Lower leg skin (tissue), 4 donors: ENCODE data around the gene SRD5A3. TPM values are rescaled to one million over a fixed set of nuclear protein-coding genes. Genes with fewer than 3 reads are reported as not detected.

Experiments
- DNase-seq, 2 donors: peaks; one replicate each; pipeline ENCODE4 v3.0.0-alpha.2; 2019; ENCODE audit warnings: low spot score in 2 of 2
- H3K4me3 ChIP-seq: fragments of 200-600 bp; sonication (generic); 2 replicates; pipeline ENCODE4 v1.5.1; 2017; ENCODE audit warnings: mild to moderate bottlenecking, low read depth; ENCODE audit not compliant: poor library complexity, severe bottlenecking
- POLR2A ChIP-seq, 2 donors: fragments of 450-650 bp; IDR thresholded peaks; one replicate each; pipeline ENCODE4 v1.6.1; 2016 to 2017; ENCODE audit warnings: antibody characterized with exemption in 2 of 2, mild to moderate bottlenecking in 1 of 2, moderate library complexity in 1 of 2
- WGBS, 2 donors: methylation state at CpG; one replicate each; pipeline ENCODE4 v1.1.5; 2018; 5-methylcytosine and 5-hydroxymethylcytosine counted together
- intact Hi-C: fragments of 100-400 bp; cut with DNase I; formaldehyde crosslinking; loops from one replicate; pipeline ENCODE4 v1.15.0; 2023; ENCODE audit warnings: low total_unique reads
- total RNA-seq, 4 donors: library from RNA; depleted of rRNA; stranded (reverse); fragments of >200 nt; gene quantifications; one replicate each; pipeline ENCODE4 v1.1.0, GENCODE V29; 2016
- TF ChIP-seq, protein P1 (sequence below), 3 donors: fragments of 450-650 bp; IDR thresholded peaks; one replicate each; pipeline ENCODE4 v1.5.1; 2016; ENCODE audit warnings: antibody characterized with exemption in 3 of 3, mild to moderate bottlenecking in 3 of 3, moderate library complexity in 2 of 3

Gene SRD5A3
- total RNA-seq, 4 donors from 2014 or later = 6.9 to 21.7 (median 9.3) TPM

DNA sequence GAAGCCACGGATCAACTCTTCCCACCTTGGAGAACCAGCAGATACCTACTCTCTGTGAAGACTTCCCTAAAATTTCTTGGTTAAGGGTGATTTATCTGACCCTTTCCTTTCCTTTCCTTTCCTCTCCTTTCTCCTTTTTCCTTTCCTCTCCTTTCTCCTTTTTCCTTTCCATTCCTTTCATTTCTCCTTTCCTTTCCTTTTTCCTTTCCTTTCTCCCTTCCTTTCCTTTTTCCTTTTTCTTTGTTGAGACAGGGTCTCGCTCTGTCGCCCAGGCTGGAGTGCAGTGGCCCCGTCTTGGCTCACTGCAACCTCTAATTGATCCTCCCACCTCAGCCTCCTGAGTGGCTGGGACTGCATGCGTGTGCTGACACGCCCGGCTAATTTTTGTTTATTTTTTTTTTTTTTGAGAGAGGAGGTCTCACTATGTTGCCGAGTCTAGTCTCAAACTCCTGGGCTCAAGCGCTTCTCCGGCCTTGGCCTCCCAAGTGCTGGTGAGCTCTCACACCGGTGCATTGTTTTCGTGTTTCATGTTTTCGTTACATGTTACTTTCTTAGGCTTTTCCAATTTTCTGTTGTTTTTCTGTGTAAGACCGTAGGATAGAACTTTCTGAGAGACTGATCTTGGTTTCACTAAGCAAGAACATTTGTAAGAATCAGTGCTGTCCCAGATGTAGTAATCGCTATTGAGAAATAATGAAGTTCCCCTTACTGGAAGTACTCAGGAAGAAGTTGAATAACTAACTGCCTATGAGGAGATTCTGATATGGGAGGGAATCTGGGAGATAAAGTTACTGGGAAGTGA, 51.7 kb downstream of the SRD5A3 start:
- intact Hi-C loops = no loop called here
- WGBS, 2 donors = 36 to 38% methylated on average over 15 of the region's 15 CpGs
- H3K4me3 ChIP-seq = peak overlapping the region; percentile 97
- DNase-seq = no peak
- TF ChIP-seq, protein P1, sequence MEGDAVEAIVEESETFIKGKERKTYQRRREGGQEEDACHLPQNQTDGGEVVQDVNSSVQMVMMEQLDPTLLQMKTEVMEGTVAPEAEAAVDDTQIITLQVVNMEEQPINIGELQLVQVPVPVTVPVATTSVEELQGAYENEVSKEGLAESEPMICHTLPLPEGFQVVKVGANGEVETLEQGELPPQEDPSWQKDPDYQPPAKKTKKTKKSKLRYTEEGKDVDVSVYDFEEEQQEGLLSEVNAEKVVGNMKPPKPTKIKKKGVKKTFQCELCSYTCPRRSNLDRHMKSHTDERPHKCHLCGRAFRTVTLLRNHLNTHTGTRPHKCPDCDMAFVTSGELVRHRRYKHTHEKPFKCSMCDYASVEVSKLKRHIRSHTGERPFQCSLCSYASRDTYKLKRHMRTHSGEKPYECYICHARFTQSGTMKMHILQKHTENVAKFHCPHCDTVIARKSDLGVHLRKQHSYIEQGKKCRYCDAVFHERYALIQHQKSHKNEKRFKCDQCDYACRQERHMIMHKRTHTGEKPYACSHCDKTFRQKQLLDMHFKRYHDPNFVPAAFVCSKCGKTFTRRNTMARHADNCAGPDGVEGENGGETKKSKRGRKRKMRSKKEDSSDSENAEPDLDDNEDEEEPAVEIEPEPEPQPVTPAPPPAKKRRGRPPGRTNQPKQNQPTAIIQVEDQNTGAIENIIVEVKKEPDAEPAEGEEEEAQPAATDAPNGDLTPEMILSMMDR (IDR thresholded peaks at IDR 0.05) = no peak
- no peak for TF ChIP-seq POLR2A (IDR thresholded peaks at IDR 0.05)

DNA sequence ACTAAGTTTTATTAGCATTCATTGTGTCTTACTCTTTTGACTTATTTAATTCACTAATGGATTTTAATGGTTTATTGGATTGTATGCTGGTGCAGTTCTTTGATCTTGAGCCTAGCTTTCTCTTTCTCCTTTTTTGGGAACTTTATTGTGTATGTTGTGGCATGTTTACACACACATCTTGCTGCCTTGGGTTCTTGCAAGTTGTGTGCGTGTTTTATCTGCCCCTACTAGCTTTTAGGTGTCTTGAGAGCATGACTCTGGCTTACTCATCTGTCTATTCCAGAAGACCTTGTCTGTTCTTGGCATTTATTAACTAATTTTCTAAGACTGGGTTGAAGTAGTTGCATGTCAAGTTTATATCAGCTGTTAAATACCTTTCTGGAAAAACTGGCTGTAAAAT, 52.4 kb downstream of the SRD5A3 start:
- no peak overlapping the region for H3K4me3 ChIP-seq
- DNase-seq = no peak
- intact Hi-C loops = no loop called here
- WGBS, 2 donors = 22 to 42% methylated on average over 1 of the region's 1 CpG
- no peak for TF ChIP-seq POLR2A (IDR thresholded peaks at IDR 0.05)
- TF ChIP-seq, protein P1 (IDR thresholded peaks at IDR 0.05) = no peak

DNA sequence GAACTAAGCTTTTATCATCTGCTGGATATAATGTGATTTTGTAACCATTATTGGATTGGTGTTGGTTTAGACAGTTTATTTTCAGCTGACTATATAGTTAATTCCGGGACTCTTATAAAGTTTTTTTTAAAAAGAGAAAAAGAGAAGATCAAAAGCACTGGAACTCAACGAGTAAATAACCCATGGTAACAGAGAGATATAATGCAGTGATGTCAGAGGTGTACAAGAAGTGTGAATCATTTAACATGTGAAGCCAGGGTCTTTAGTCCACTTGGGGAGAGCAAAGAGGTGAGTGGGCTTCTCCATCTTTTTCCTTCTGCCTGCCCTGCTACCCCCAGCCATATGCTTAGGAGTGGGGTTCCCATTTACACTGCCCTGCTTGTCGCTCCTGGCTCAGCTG, 52.9 kb downstream of the SRD5A3 start:
- 45 to 46% methylated on average over 3 of the region's 3 CpGs for WGBS, 2 donors
- no peak for TF ChIP-seq POLR2A (IDR thresholded peaks at IDR 0.05)
- TF ChIP-seq, protein P1 (IDR thresholded peaks at IDR 0.05) = no peak
- H3K4me3 ChIP-seq = no peak overlapping the region
- intact Hi-C loops = no loop called here
- DNase-seq = no peak

DNA sequence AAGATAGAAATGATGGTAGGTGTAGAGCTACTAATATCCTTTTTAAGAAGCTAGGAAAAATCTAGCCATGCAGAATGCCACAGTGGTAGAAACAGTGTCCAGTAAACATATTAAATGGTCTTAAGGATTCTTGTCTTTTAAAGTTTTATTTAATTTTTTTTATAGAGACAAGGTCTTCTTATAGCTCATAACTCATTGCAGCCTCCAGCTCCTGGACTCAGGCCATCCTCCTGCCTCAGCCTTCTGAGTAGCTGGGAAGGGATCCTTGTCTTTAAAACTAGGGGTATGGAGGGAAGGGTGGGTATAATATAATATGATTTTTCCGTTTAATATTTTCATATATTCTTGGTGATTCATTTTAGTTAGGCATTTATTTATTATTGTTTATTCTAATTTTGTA, 53.5 kb downstream of the SRD5A3 start:
- intact Hi-C loops = no loop called here
- no peak overlapping the region for H3K4me3 ChIP-seq
- no peak for TF ChIP-seq POLR2A (IDR thresholded peaks at IDR 0.05)
- TF ChIP-seq, protein P1 (IDR thresholded peaks at IDR 0.05) = no peak
- DNase-seq = no peak
- 76 to 85% methylated on average over 1 of the region's 1 CpG for WGBS, 2 donors

DNA sequence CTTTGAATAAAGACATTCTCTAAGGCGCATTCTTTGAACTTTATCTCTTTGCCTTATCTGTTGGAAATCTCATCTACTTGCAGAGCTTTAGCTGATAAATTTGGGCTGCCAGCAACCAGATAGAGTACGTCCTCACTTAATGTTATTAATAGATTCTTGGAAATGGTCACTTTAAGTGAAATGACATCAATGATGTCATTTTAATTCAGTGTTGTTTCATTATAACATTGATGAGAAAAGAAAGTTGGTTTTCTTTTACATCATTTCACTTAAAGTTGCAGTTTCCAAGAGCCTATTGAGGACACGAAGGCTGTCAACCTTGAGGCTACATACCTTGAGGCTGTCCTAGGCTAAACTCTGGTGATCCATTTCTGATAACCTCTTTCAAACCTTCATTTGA, 59.0 kb downstream of the SRD5A3 start:
- DNase-seq = no peak
- intact Hi-C loops = no loop called here
- 86 to 92% methylated on average over 3 of the region's 3 CpGs for WGBS, 2 donors

DNA sequence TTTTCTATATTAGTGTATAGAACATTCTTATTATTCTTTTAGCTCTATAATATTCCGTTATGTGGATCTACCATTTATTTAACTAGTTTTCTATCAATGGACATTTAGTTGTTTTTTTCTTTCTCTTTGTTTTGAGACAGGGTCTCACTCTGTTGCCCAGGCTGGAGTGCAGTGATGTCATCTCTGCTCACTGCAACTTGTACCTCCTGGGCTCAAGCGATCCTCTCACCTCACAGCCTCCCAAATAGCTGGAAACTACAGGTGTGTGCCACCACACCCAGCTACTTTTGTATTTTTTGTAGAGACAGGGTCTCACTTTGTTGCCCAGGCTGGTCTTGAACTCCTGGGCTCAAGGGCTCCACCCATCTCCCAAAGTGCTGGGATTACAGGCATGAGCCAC, 60.5 kb downstream of the SRD5A3 start:
- no peak overlapping the region for H3K4me3 ChIP-seq
- 100% methylated on average over 2 of the region's 2 CpGs for WGBS, 2 donors
- TF ChIP-seq, protein P1 (IDR thresholded peaks at IDR 0.05) = no peak
- TF ChIP-seq POLR2A (IDR thresholded peaks at IDR 0.05) = no peak
- intact Hi-C loops = no loop called here
- no peak for DNase-seq

More for the DNA sequence above, 59.0 kb downstream of the SRD5A3 start:
- no peak overlapping the region for H3K4me3 ChIP-seq
- TF ChIP-seq POLR2A (IDR thresholded peaks at IDR 0.05) = no peak
